ENCODE results near the gene PHOSPHO1.

DNA sequence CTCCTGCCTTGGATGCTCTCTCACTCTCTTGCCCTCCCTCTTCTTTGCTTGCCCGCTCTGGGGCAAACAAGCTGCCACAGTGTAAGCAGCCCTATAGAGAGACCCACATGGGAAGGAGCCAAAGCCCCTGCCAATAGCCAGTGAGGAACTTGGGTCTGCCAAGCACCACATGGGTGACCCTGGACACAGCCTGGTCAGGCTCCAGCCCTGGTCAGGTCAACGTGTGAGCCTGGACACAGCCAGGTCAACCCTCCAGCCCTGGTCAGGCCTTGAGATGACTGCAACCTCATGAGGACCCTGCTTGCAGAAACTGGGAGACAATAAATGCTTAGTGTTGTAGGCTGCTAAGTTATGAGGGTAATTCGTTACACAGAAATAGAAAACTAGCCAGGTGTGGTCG lies 14.3 kb upstream of the PHOSPHO1 start:
- TF ChIP-seq, protein P1, sequence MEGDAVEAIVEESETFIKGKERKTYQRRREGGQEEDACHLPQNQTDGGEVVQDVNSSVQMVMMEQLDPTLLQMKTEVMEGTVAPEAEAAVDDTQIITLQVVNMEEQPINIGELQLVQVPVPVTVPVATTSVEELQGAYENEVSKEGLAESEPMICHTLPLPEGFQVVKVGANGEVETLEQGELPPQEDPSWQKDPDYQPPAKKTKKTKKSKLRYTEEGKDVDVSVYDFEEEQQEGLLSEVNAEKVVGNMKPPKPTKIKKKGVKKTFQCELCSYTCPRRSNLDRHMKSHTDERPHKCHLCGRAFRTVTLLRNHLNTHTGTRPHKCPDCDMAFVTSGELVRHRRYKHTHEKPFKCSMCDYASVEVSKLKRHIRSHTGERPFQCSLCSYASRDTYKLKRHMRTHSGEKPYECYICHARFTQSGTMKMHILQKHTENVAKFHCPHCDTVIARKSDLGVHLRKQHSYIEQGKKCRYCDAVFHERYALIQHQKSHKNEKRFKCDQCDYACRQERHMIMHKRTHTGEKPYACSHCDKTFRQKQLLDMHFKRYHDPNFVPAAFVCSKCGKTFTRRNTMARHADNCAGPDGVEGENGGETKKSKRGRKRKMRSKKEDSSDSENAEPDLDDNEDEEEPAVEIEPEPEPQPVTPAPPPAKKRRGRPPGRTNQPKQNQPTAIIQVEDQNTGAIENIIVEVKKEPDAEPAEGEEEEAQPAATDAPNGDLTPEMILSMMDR (IDR thresholded peaks at IDR 0.05 in 4 of 5, conservative IDR thresholded peaks at IDR 0.05 in 1 of 5) = no peak
- no peak for TF ChIP-seq POLR2A (IDR thresholded peaks at IDR 0.05)

Measured in gastrocnemius medialis (tissue), 4 donors.